PC-3 (cell line): Measurements from ENCODE around the gene MAPK9.

Experiments
- EZH2 ChIP-seq: fragments of 300-600 bp; sonication (generic); IDR thresholded peaks from one replicate; pipeline ENCODE4 v1.6.1; 2017; ENCODE audit warnings: antibody characterized with exemption, mild to moderate bottlenecking, low read length; ENCODE audit not compliant: unreplicated experiment
- TF ChIP-seq, protein P1 (sequence below): fragments of 300-600 bp; sonication (generic); conservative IDR thresholded peaks from 2 replicates; pipeline ENCODE4 v1.5.1; 2017; ENCODE audit warnings: antibody characterized with exemption, low read depth, mild to moderate bottlenecking, low read length

DNA sequence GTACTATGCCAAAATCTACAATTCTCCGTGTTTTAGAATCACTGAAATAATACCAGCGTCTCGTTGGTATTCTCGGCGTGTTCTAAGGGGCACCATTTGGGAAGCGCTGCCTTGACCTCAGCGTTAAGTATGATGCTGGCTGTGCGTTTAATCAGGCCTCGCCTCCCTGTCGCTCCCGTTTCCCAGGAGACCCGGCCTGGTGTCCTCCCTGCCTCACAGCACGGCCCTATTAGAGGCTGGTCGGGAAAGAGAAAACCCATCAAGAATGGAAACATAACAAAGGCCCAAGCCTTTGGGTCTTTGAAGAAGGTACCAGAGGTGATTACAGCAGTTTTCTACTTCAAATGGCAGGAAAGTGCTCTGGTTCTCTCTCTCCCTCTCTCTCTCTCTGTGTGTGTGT lies 31.3 kb upstream of the MAPK9 start:
- TF ChIP-seq, protein P1, sequence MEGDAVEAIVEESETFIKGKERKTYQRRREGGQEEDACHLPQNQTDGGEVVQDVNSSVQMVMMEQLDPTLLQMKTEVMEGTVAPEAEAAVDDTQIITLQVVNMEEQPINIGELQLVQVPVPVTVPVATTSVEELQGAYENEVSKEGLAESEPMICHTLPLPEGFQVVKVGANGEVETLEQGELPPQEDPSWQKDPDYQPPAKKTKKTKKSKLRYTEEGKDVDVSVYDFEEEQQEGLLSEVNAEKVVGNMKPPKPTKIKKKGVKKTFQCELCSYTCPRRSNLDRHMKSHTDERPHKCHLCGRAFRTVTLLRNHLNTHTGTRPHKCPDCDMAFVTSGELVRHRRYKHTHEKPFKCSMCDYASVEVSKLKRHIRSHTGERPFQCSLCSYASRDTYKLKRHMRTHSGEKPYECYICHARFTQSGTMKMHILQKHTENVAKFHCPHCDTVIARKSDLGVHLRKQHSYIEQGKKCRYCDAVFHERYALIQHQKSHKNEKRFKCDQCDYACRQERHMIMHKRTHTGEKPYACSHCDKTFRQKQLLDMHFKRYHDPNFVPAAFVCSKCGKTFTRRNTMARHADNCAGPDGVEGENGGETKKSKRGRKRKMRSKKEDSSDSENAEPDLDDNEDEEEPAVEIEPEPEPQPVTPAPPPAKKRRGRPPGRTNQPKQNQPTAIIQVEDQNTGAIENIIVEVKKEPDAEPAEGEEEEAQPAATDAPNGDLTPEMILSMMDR = no peak
- TF ChIP-seq EZH2 = no peak
